SIG-M5 (cell line): ENCODE measurements around the gene ELAC1.

Experiments
- DNase-seq: peaks from one replicate; lab custom pipeline; 2025; lab: John Stamatoyannopoulos, UW

Gene ELAC1

DNA sequence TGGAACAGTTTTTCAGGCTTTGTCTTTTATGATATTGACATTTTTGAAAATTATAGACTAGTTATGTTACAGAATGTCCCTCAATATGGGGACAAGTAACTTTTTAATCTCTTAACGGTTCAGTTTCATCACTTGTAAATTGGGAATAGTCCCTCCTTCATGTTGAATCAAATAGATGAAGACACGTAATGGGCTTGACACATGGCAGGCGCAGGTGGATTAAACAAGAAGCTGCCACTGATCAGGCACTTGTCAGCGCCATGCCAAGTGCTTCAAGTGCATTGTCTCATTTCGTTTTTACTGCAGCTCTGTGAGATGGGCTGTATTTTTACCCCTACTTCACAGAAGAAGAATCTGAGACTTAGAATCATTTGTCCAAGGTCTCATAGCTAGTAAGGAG is 52.7 kb downstream of the ELAC1 start:
- no peak for DNase-seq

DNA sequence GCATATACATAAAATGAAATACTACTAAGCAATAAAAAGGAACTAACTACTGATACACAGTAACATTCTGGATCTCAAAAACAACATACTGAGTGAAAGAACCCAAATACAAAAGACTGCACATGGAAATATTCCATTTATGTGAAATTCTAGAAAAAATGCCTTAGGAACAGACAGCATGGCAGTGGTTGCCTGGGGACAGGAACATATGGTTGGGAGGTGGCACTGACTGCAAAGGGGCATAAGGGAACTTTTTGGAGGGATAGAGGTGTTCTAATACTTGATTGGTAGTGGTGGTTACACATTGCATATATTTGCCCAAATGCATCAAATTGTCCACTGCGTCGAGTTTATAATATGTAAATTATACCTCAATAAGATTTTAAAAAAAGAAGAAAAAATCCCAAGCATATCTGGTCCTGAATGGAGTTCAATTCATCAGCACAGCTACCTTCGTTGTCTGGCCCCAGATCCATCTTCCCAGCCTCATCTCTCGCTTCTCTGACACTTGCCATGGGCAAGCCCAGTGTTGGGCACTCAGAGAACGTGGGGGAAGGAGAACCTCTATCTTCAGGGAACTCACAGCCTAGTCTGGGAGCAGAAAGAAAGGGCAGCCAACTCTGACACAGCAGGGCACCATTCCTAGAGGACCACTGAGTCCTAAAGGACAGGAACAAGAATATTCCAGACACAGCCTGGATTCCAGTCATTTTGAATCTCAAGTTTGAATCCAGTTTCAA is 53.6 kb downstream of the ELAC1 start:
- no peak for DNase-seq

DNA sequence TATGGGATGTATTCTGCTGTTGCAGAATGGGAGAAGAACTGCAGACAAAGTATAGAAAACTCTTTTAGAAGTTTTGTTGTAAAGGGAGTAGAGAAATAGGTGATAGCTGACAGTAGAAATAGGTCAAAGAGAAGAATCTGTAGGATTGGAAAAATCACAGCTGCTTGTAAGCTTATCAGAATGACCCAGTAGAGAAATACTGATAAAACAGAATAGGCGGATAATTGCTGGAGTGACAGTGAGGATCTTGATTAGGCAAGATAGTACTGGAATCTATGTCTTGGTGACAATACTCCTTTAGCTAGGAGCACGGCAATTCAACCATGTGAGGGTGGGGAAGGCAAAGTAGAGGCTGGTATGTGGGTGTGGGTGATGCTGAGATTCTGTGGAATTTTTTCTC is 57.7 kb downstream of the ELAC1 start:
- DNase-seq: no peak

DNA sequence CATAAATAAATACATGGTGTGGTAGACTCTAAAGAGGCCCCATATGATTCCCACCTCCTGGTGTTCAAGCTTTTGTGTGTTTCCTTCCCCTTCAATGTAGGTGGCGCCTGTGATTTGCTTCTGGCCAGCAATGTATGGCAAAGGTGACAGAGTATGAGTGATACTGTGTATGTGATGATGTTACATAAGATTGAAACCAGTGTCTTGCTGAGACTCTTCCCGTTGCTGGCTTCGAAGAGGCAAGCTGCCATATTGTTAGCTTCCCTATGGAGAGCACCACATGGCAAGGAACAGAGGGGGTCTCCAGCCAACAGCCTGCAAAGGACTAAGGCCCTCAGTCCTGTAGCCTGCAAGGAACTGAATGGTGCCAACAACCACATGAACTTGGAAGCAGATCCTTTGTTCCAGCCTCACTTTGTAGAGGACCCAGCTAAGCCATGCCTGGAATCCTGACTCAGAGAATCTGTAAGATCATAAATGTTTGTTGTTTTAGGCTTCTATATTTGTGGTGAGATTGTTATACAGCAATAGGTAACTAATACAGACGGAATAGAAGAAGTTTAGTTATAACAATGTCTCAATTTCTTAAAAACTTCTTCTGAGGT is 60.5 kb downstream of the ELAC1 start:
- DNase-seq: no peak

DNA sequence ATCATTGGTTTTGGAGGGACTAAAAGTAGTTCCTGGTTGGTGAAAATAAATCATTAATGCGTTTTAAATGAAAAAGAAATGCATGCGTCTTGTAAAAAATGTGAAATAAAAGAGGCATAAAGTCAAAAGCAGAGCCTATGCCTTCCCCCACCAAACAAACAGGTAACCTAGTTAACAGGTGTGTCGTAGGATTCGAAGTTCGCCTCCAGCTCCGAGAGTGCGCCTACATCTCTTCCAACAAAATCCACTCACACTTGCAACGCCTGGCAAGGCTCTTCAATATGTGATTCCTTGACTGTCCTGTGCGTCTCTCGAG is 61.5 kb downstream of the ELAC1 start:
- no peak for DNase-seq

DNA sequence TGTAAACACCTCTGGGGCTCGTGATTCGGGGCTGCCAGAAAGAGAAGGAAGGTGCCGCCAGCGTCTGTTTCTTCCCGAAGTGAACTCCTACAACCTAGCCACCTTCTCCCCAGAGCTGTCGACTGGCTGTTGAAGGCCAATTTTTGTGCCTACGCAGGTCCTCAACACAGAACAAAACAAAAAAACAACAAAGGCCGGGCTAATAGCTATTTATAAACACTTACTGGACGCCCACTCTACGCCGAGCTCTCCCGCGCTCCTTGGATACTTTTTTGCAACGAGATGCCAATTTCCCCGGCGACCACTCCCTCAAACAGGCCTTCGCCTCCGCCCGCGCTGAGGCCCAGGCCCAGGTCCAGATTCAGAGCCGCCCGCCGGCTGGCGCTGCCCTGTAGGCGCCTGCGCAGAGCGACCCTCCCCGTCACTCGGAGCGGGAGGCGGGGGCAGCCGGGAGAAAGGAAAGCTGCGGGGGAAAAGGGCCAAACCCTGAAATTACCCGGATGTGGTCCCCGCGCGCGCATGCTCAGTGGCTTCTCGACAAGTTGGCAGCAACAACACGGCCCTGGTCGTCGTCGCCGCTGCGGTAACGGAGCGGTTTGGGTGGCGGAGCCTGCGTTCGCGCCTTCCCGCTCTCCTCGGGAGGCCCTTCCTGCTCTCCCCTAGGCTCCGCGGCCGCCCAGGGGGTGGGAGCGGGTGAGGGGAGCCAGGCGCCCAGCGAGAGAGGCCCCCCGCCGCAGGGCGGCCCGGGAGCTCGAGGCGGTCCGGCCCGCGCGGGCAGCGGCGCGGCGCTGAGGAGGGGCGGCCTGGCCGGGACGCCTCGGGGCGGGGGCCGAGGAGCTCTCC is 62.1 kb downstream of the ELAC1 start, which contains the start of gene SMAD4:
Gene SMAD4, plus strand, starts transcription at position 520 of the 843 bp plus-strand sequence. CDS start 16,834 bp downstream, outside the sequence.
- peak; percentile 67 for DNase-seq

DNA sequence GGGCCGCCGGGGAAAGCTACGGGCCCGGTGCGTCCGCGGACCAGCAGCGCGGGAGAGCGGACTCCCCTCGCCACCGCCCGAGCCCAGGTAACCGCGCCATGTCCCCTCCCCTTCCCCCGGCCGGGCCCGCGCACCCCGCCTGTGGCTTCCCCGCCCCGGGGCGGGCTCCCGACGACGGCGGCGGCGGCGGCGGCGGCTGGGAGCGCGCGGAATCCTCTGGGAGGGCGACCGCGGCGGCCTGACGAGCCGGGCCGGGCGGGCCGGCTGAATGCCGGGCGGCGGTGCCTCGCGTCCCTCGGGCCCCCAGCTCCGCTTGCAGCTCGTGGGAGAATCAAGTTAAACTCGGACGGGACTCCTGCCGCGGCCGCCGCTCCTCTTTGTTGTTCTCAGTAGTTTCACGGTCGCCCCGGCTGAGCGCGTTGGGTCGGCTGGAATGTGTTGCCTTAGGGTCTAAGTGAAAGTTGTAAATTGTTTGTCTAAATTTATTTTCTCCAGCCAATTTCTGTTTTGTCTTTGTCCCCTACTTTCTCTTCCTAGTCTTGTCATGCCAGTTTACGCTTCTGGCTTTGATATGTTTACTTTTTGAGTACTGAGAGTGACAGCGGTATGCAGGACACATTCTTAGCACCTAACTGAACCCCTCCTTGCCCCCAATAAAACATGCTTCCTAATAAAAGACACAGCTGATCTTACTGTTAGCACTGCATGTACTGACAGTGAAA is 62.9 kb downstream of the ELAC1 start:
- no peak for DNase-seq

DNA sequence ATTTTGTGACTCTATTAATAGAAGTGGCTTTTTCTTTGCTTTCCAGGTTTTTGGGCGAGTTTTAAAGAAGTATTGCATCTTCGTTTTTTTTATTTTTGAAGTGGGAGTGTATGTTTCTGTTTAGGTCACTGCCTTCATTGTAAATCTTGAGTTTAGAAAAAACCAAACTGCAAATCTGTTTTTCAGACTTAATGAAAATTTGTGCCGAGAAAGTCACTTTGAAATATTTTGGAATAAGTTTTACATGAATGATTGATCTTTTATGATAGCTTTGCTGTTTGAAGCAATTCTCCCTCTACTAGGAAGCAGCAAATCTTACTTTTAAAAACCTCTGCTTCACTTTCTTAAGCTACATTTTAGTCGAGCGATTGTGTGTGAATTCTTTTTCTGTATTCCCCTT is 64.4 kb downstream of the ELAC1 start:
- DNase-seq: no peak

DNA sequence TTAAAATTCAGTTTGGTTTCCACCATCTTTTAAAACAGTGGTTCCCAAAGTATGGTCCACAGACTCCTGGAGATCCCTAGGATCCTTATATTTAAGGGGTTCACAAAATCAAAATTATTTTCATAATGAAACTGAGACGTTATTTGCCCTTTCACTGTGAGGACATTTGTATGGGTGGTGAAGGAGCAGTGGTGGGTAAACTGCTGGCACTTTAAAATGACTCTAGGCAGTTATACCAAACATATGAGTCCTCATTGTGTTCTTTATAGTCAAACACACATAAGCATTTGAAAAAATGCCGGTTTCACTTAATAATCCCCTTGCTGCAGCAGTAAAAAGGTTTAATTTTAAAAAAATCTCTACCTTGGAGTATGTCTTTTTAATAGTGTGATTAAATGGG is 69.4 kb downstream of the ELAC1 start:
- no peak for DNase-seq
